Transverse colon (tissue), 4 donors: Measurements from ENCODE around the gene IL13RA2.

Experiments used
- CTCF ChIP-seq, 5 experiments: fragments of 200-600 bp in 3 of 5; fragments of 450-650 bp in 2 of 5; sonication (generic) in 3 of 5; IDR thresholded peaks; 1 replicate in 2 of 5; 2 replicates in 3 of 5; pipeline ENCODE4 v1.5.1; 2016 to 2017; ENCODE audit warnings: antibody characterized with exemption in 5 of 5, inconsistent platforms in 3 of 5, mild to moderate bottlenecking in 2 of 5, moderate library complexity in 1 of 5
- EP300 ChIP-seq: sonication (generic); formaldehyde crosslinking; IDR thresholded peaks from one replicate; pipeline ENCODE4 v1.6.1; 2017; ENCODE audit warnings: antibody characterized with exemption, low read depth
- POLR2A ChIP-seq: fragments of 450-650 bp; IDR thresholded peaks from one replicate; pipeline ENCODE4 v1.6.1; 2016; ENCODE audit warnings: antibody characterized with exemption, mild to moderate bottlenecking, moderate library complexity
- POLR2AphosphoS5 ChIP-seq, 3 donors: sonication (generic); formaldehyde crosslinking; IDR thresholded peaks; one replicate each; pipeline ENCODE4 v1.6.1; 2016; ENCODE audit warnings: antibody characterized with exemption in 3 of 3

GRCh38 chrX:115023139-115023538 lies 5.7 kb upstream of the IL13RA2 start:
- TF ChIP-seq CTCF (IDR thresholded peaks at IDR 0.05) (no peak), POLR2A (no peak), POLR2AphosphoS5 (IDR thresholded peaks at IDR 0.05) (no peak), EP300 (no peak)
